GM12875 (cell line): ENCODE results near the gene STARD9.

Experiments used
- H3K4me3 ChIP-seq: one replicate; pipeline ENCODE4 v1.5.1; 2011; ENCODE audit warnings: low read depth, low read length, control low read depth
- CTCF ChIP-seq: IDR thresholded peaks from 2 replicates; pipeline ENCODE4 v1.5.1; 2011; ENCODE audit warnings: low read depth, mild to moderate bottlenecking, control low read depth, inconsistent platforms, low read length, moderate library complexity, borderline replicate concordance; ENCODE audit not compliant: insufficient read depth

Gene STARD9

GRCh38 chr15:42612367-42612912 is 37.0 kb downstream of the STARD9 start:
- H3K4me3 ChIP-seq: no peak overlapping the region
- TF ChIP-seq CTCF: no peak

DNA sequence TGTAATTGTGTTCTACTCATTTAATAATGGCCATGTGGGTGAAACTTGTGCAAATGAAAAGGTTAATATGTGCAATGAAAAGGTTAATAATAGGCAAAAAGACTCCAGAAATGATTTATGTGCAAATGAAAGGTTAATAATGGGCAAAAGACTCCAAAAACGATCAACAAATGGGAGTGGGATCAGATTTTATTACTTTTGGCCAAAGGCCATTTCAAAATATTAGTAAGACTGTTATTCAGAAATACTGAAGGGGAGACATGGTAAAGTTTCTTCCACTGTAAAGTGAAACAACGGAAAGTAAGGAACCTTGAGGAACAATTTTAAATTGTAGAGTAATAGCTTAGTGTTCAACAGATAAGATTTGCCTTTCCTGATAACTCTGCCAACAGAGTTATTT is 40.7 kb downstream of the STARD9 start:
- no peak overlapping the region for H3K4me3 ChIP-seq
- no peak for TF ChIP-seq CTCF

GRCh38 chr15:42619656-42620371 is 44.4 kb downstream of the STARD9 start:
- H3K4me3 ChIP-seq: no peak overlapping the region
- no peak for TF ChIP-seq CTCF

DNA sequence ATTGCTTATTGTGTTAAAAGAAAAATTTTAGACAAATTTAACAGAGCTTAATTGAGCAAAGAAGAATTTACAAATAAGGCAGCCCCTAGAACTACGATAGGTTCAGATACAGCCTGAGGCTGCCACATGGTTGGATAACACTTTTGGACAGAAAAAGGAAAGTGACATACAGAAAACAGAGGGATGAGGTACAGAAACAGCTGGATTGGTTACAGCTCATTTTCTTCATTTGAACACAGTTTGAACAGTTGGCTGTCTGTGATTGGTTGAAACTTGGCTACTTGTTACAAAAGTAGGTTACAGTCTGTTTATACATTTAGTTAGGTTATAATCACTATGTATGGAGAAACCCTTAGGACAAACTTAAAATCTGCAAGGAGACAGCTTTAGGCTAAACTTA is 46.0 kb downstream of the STARD9 start:
- H3K4me3 ChIP-seq: no peak overlapping the region
- no peak for TF ChIP-seq CTCF

DNA sequence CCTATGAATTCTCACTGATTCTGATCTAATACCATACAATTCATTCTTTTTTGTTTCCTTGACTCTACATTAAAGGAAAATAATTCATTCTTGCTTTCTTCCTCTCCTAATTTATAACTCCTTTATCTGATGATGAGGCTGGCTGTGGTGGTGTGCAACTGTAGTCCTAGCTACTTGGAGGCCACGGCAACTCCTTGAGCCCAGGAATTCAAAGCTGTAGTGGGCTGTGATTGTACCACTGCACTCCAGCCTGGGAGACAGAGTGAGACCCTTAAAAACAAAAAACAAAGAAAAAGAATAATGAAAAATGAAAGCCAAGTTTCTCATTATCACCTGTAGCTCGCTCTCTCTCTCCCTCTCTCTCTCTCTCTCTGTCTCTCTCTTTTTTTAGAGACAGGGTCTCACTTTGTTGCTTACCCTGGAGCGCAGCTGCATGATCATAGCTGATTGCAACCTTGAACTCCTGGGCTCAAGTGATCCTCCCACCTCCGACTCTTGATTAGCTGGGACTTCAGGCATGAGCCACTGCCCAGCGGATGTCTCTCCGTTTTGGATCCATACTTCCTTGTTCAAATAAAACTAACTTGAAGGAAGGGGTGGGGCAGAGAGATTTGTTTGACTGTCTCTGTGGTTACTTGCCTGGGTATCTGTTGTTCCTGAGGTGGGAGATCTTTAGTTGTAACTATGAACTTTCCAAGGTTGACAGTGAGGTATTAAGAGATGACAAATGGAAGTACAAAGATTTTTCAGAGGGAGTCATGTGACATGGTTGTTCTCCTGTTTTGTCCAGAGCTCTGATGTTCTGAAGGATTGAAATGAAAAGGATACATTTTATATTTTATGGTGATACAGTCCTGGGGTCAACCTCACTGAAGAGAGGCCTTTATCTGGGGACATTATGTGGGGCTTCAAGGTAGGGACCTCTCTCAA is 46.9 kb downstream of the STARD9 start:
- H3K4me3 ChIP-seq: no peak overlapping the region
- no peak for TF ChIP-seq CTCF

GRCh38 chr15:42623951-42624350 is 48.5 kb downstream of the STARD9 start:
- TF ChIP-seq CTCF: no peak
- H3K4me3 ChIP-seq: no peak overlapping the region
